DMS153 treated with DMSO at 0.1 percent for 48 hours (cell line): ENCODE data around the gene STYXL1.
A peak's percentile ranks its signal among the peaks of the same experiment; 100 is the strongest.
"Not testable (repeated sequence)": the region's sequence is repeated elsewhere in the genome, so short reads cannot be mapped to it uniquely, and the experiment has no call there.

Experiments used
- DNase-seq: peaks from one replicate; lab custom pipeline; 2025; ENCODE audit not compliant: unreplicated experiment; lab: John Stamatoyannopoulos, UW

STYXL1 gene

GRCh38 chr7:76066716-76067503 lies 19.1 kb upstream of the STYXL1 start:
- DNase-seq = no peak

- no peak for DNase-seq
Measured at GRCh38 chr7:76065016-76065612, 17.3 kb upstream of the STYXL1 start.

- DNase-seq = no peak
Measured at GRCh38 chr7:76064208-76064970, 16.6 kb upstream of the STYXL1 start.

GRCh38 chr7:76063525-76063924 lies 15.7 kb upstream of the STYXL1 start:
- peak; percentile 33 for DNase-seq

- DNase-seq = no peak
Measured at GRCh38 chr7:76063114-76063513, 15.3 kb upstream of the STYXL1 start.

- no peak for DNase-seq
Measured at GRCh38 chr7:76062254-76062653, 14.5 kb upstream of the STYXL1 start.

GRCh38 chr7:76060842-76061241 lies 13.0 kb upstream of the STYXL1 start:
- DNase-seq = no peak

GRCh38 chr7:76058745-76059144 lies 10.9 kb upstream of the STYXL1 start:
- DNase-seq = not testable (repeated sequence)

- no peak for DNase-seq
Measured at GRCh38 chr7:76057813-76058145, 10.0 kb upstream of the STYXL1 start.

- DNase-seq = no peak
Measured at GRCh38 chr7:76057103-76057812, 9.5 kb upstream of the STYXL1 start.

GRCh38 chr7:76056241-76056640 lies 8.4 kb upstream of the STYXL1 start:
- no peak for DNase-seq

GRCh38 chr7:76054123-76055120 lies 6.6 kb upstream of the STYXL1 start:
- DNase-seq = no peak

GRCh38 chr7:76053461-76053860 lies 5.7 kb upstream of the STYXL1 start:
- DNase-seq = no peak

GRCh38 chr7:76052681-76053080 lies 4.9 kb upstream of the STYXL1 start:
- DNase-seq = not testable (repeated sequence)

- no peak for DNase-seq
Measured at GRCh38 chr7:76051840-76052239, 4.0 kb upstream of the STYXL1 start.

GRCh38 chr7:76050545-76050944 lies 2.7 kb upstream of the STYXL1 start:
- no peak for DNase-seq

- no peak for DNase-seq
Measured at GRCh38 chr7:76049295-76049694, 1.5 kb upstream of the STYXL1 start.

GRCh38 chr7:76048668-76048988 lies 828 bp upstream of the STYXL1 start:
- DNase-seq = no peak

- DNase-seq = no peak
Measured at GRCh38 chr7:76047305-76047810, 442 bp downstream of the STYXL1 start.

GRCh38 chr7:76044375-76044865 lies 3.4 kb downstream of the STYXL1 start:
- DNase-seq = no peak
